Measurements from ENCODE around the gene HSF2. TPM values are rescaled to one million over a fixed set of nuclear protein-coding genes. Genes with fewer than 3 reads are reported as not detected.

The HSF2 gene
- total and polyA plus RNA-seq, 2 of the 13 experiments (the other 11 are each of a cell fraction or from before 2014, with no cell fraction given), result 24.8 to 26.4 TPM

- TF ChIP-seq BCLAF1 (IDR thresholded peaks at IDR 0.05) (no peak), ZBTB38 (CRISPR knock-in tag; IDR thresholded peaks at IDR 0.05) (no peak)
Measured at GRCh38 chr6:122393351-122393896, 6.0 kb upstream of the HSF2 start (continued).

DNA sequence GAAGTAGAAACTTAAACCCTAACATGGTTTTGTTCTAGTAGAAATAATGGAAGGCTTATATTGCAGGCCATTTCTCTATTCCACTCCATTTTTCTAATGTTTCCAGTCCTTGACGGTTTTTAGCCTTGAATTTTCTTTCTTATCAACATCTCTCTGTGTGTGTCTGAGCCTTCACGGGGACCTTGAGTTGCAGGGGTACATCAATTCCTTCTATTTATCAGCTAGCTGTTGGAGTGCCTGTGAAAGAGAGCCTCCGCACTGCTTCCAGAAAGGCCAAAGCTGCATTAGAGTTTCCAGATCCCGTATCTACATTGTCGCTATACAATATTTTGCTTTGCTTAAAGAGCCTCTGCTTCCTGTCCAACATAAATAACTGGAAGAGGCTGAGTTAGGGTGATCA, 5.4 kb upstream of the HSF2 start:
- intact Hi-C loops (cut with micrococcal nuclease; ENCODE audit: unreplicated experiment), result no loop called here
- Histone ChIP-seq H2AFZ (ENCODE audit: low read length) (no peak overlapping the region), H3K4me3 (replicated peaks in 1 of 3; ENCODE audit: insufficient read depth in 1 of 3, low read depth in 2 of 3, low read length in 3 of 3) (no peak overlapping the region), H3K9me3 (ENCODE audit: low read length) (no peaks in the 10 kb centered on the region), H3K27me3 (ENCODE audit: control insufficient read depth in 1 of 2, insufficient read depth in 2 of 2, low read length in 2 of 2) (no peaks in the 10 kb centered on the region), H3K27ac (ENCODE audit: extremely low read length, insufficient read depth, low read length) (no peak overlapping the region), H3K4me2 (ENCODE audit: low read depth, low read length) (no peak overlapping the region), H4K20me1 (ENCODE audit: insufficient read depth, low read length) (no peaks in the 10 kb centered on the region), H3K9ac (ENCODE audit: insufficient read depth, low read depth, low read length) (no peak overlapping the region), H3K79me2 (ENCODE audit: insufficient read depth, low read length) (no peaks in the 10 kb centered on the region), H3K4me1 (ENCODE audit: insufficient read depth, low read length) (peaks cover 4% of the 10 kb centered on the region), H3K36me3 (replicated peaks in 1 of 2; ENCODE audit: control insufficient read depth in 1 of 2, insufficient read depth in 2 of 2, low read length in 2 of 2) (no peaks in the 10 kb centered on the region)
- CTCF ChIA-PET (ENCODE audit: low intra/inter-chr PET ratio, low total read pairs), result no interaction called here
- in situ Hi-C loops (cut with HindIII; ENCODE audit: extremely low pct_ligation_motif_present, low pct_unique_long_range_greater_than_20kb), result loop anchor here (25.0 kb wide), 1 partner anchor 143 kb away; no protein-coding TSS in a partner anchor
- DNase-seq (ENCODE audit: low spot score), result no peak
- POLR2A ChIA-PET, result no interaction called here
- no peak for ATAC-seq
- FAIRE-seq, result no peak
- no TSS peak for BruUV-seq (replicated peaks)
- WGBS (ENCODE audit: low lambda C conversion rate), result 56% methylated on average over 5 of the region's 5 CpGs
- TF ChIP-seq NR2F6 (IDR thresholded peaks at IDR 0.05) (no peak), NR2F6 (CRISPR knock-in tag; IDR thresholded peaks at IDR 0.05) (no peak), ZMYM3 (CRISPR knock-in tag; IDR thresholded peaks at IDR 0.05) (no peak), FOXP1 (IDR thresholded peaks at IDR 0.05) (no peak), FOXP1 (CRISPR knock-in tag; IDR thresholded peaks at IDR 0.05) (no peak), MTA3 (CRISPR knock-in tag; IDR thresholded peaks at IDR 0.05) (no peak), ZFP36L2 (CRISPR knock-in tag; IDR thresholded peaks at IDR 0.05) (no peak), SOX13 (IDR thresholded peaks at IDR 0.05) (no peak), SOX13 (CRISPR knock-in tag; conservative IDR thresholded peaks at IDR 0.05 in 1 of 2, IDR thresholded peaks at IDR 0.05 in 1 of 2) (no peak), ZNF672 (CRISPR knock-in tag; IDR thresholded peaks at IDR 0.05) (no peak), CENPX (CRISPR knock-in tag; IDR thresholded peaks at IDR 0.05) (no peak), ZNF30 (CRISPR knock-in tag; IDR thresholded peaks at IDR 0.05) (no peak), BORCS8-MEF2B (CRISPR knock-in tag; IDR thresholded peaks at IDR 0.05) (no peak), ZNF143 (CRISPR knock-in tag; IDR thresholded peaks at IDR 0.05) (no peak), SKIL (CRISPR knock-in tag; IDR thresholded peaks at IDR 0.05; ENCODE audit: borderline replicate concordance) (no peak), ZNF292 (CRISPR knock-in tag; IDR thresholded peaks at IDR 0.05; ENCODE audit: borderline replicate concordance, low read depth) (no peak)
- TF ChIP-seq, protein P1, sequence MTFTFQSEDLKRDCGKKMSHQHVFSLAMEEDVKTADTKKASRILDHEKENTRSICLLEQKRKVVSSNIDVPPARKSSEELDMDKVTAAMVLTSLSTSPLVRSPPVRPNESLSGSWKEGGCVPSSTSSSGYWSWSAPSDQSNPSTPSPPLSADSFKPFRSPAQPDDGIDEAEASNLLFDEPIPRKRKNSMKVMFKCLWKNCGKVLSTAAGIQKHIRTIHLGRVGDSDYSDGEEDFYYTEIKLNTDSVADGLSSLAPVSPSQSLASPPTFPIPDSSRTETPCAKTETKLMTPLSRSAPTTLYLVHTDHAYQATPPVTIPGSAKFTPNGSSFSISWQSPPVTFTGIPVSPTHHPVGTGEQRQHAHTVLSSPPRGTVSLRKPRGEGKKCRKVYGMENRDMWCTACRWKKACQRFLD (CRISPR knock-in tag; IDR thresholded peaks at IDR 0.05; ENCODE audit: borderline replicate concordance), result no peak
- TF ChIP-seq, protein P2, sequence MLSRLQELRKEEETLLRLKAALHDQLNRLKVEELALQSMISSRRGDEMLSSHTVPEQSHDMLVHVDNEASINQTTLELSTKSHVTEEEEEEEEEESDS (CRISPR knock-in tag; IDR thresholded peaks at IDR 0.05; ENCODE audit: borderline replicate concordance), result no peak
